CD4-positive, alpha-beta T cell (primary cell): ENCODE data around the gene TTLL8. TPM values are rescaled to one million over a fixed set of nuclear protein-coding genes. Genes with fewer than 3 reads are reported as not detected.

Experiments
- ATAC-seq: fragments of 200-7000 bp; cut with Tn5 transposase; one replicate; pipeline ENCODE4 v1.10.0; 2022; ENCODE audit warnings: mild to moderate bottlenecking; ENCODE audit not compliant: poor library complexity
- CTCF ChIA-PET: fragments of 350-600 bp; sonication (Branson Sonifier 250); formaldehyde crosslinking; loops from one replicate; lab custom pipeline; 2021; ENCODE audit warnings: antibody characterized with exemption, inconsistent platforms; lab: Charles Lee
- POLR2A ChIA-PET: fragments of 350-600 bp; sonication (Branson Sonifier 250); formaldehyde crosslinking; loops from one replicate; lab custom pipeline; 2021; ENCODE audit warnings: antibody characterized with exemption, inconsistent platforms; lab: Charles Lee
- DNase-seq, 14 experiments: peaks; one replicate each; pipeline ENCODE4 v3.0.0-alpha.2; 2013 to 2020; ENCODE audit warnings: mixed read lengths in 2 of 14
- H3K27ac ChIP-seq, 2 donors: one replicate each; pipeline versions ENCODE4 v1.5.1 to v1.7.0; 2013; ENCODE audit warnings: low read length in 2 of 2, low read depth in 1 of 2, mild to moderate bottlenecking in 1 of 2
- H3K27me3 ChIP-seq, 2 experiments: 1 replicate in 1 of 2; 2 replicates in 1 of 2; pipeline versions ENCODE4 v1.6.1 to v1.7.0; 2013; ENCODE audit warnings: low read length in 2 of 2, control low read depth in 1 of 2, mild to moderate bottlenecking in 1 of 2, moderate library complexity in 1 of 2; ENCODE audit not compliant: insufficient read depth in 2 of 2, control insufficient read depth in 1 of 2
- H3K36me3 ChIP-seq: one replicate; pipeline ENCODE4 v1.6.1; 2013; ENCODE audit warnings: low read length, control low read depth; ENCODE audit not compliant: insufficient read depth
- H3K4me1 ChIP-seq: one replicate; pipeline ENCODE4 v1.6.1; 2013; ENCODE audit warnings: low read length, control low read depth; ENCODE audit not compliant: insufficient read depth
- H3K4me3 ChIP-seq: one replicate; pipeline ENCODE4 v1.5.1; 2013; ENCODE audit warnings: mild to moderate bottlenecking, low read length, moderate library complexity
- H3K9me3 ChIP-seq, 2 experiments: 1 replicate in 1 of 2; 2 replicates in 1 of 2; pipeline versions ENCODE4 v1.6.1 to v1.7.0; 2013; ENCODE audit warnings: low read length in 2 of 2, mild to moderate bottlenecking in 2 of 2, control low read depth in 1 of 2, moderate library complexity in 1 of 2; ENCODE audit not compliant: control insufficient read depth in 1 of 2, insufficient read depth in 1 of 2
- H3K27ac Mint-ChIP-seq: one replicate; pipeline ENCODE4 v1.8.0; 2020; ENCODE audit warnings: mixed read lengths
- H3K27me3 Mint-ChIP-seq: one replicate; pipeline ENCODE4 v1.8.0; 2021; ENCODE audit warnings: mixed read lengths
- H3K36me3 Mint-ChIP-seq: one replicate; pipeline ENCODE4 v1.8.0; 2021; ENCODE audit warnings: low read depth, mixed read lengths
- H3K4me1 Mint-ChIP-seq: one replicate; pipeline ENCODE4 v1.8.0; 2021; ENCODE audit warnings: low read depth, mixed read lengths
- H3K4me3 Mint-ChIP-seq: one replicate; pipeline ENCODE4 v1.8.0; 2020; ENCODE audit warnings: mild to moderate bottlenecking, mixed read lengths
- H3K9me3 Mint-ChIP-seq: one replicate; pipeline ENCODE4 v1.8.0; 2020; ENCODE audit warnings: mixed read lengths
- CTCF ChIP-seq: fragments of 200-600 bp; IDR thresholded peaks from one replicate; pipeline ENCODE4 v1.8.0; 2022; ENCODE audit warnings: antibody characterized with exemption, mild to moderate bottlenecking
- intact Hi-C, 2 experiments: fragments of 100-400 bp; cut with DNase I in 1 of 2; cut with micrococcal nuclease in 1 of 2; formaldehyde crosslinking; loops; one replicate each; pipeline versions ENCODE4 v1.15.1 to v1.9.0; 2023 to 2025; cut with DNase I, micrococcal nuclease
- total RNA-seq, 174 experiments: library from RNA in 2 of 174; stranded (reverse) in 2 of 174; gene quantifications; one replicate each; pipeline ENCODE4 v1.2.3 and lab custom pipeline; 2021 to 2026

Gene TTLL8
- total RNA-seq, 2 experiments from 2014 or later: not detected

GRCh38 chr22:50104141-50104544 is 46.0 kb upstream of the TTLL8 start:
- peaks cover 0 to 2% of the 10 kb centered on the region in 2 experiments for H3K27me3 ChIP-seq
- POLR2A ChIA-PET: no interaction called here

GRCh38 chr22:50102946-50103345 is 44.8 kb upstream of the TTLL8 start:
- Mint-ChIP-seq H3K4me3 (no peak overlapping the region), H3K4me1 (peaks cover 7% of the 10 kb centered on the region), H3K9me3 (no peaks in the 10 kb centered on the region), H3K27ac (no peak overlapping the region), H3K36me3 (no peaks in the 10 kb centered on the region), H3K27me3 (peaks cover 19% of the 10 kb centered on the region)
- ATAC-seq: no peak
- no peak for DNase-seq
- no peak for TF ChIP-seq CTCF
- Histone ChIP-seq H3K27me3 (no peaks in the 10 kb centered on the region), H3K27ac (no peak overlapping the region), H3K9me3 (no peaks in the 10 kb centered on the region), H3K36me3 (no peaks in the 10 kb centered on the region), H3K4me1 (peaks cover 4% of the 10 kb centered on the region), H3K4me3 (no peak overlapping the region)
- CTCF ChIA-PET: no interaction called here
- POLR2A ChIA-PET: no interaction called here
- intact Hi-C loops: no loop called here

More at GRCh38 chr22:50104141-50104544, 46.0 kb upstream of the TTLL8 start:
- DNase-seq (no peak), ATAC-seq (no peak)
- intact Hi-C loops: no loop called here
- Histone ChIP-seq H3K36me3 (no peaks in the 10 kb centered on the region), H3K4me1 (peaks cover 4% of the 10 kb centered on the region), H3K27ac (no peak overlapping the region), H3K4me3 (no peak overlapping the region), H3K9me3 (no peaks in the 10 kb centered on the region)
- H3K27ac Mint-ChIP-seq: no peak overlapping the region
- H3K36me3 Mint-ChIP-seq: no peaks in the 10 kb centered on the region
- H3K4me1 Mint-ChIP-seq: peaks cover 7% of the 10 kb centered on the region
- no peak for TF ChIP-seq CTCF
- no peak overlapping the region for H3K4me3 Mint-ChIP-seq
- H3K9me3 Mint-ChIP-seq: no peaks in the 10 kb centered on the region
- CTCF ChIA-PET: no interaction called here
- H3K27me3 Mint-ChIP-seq: peaks cover 9% of the 10 kb centered on the region

- ChIA-PET POLR2A (no interaction called here), CTCF (no interaction called here)
- ATAC-seq (no peak), DNase-seq (no peak)
- Mint-ChIP-seq H3K4me1 (peaks cover 7% of the 10 kb centered on the region), H3K27ac (no peak overlapping the region), H3K9me3 (no peaks in the 10 kb centered on the region), H3K4me3 (no peak overlapping the region), H3K36me3 (no peaks in the 10 kb centered on the region), H3K27me3 (peaks cover 23% of the 10 kb centered on the region)
- H3K4me3 ChIP-seq: no peak overlapping the region
- no peaks in the 10 kb centered on the region for H3K27me3 ChIP-seq
- H3K4me1 ChIP-seq: peaks cover 4% of the 10 kb centered on the region
- no peaks in the 10 kb centered on the region for H3K36me3 ChIP-seq
- intact Hi-C loops: no loop called here
- no peak for TF ChIP-seq CTCF
- H3K9me3 ChIP-seq: no peaks in the 10 kb centered on the region
- no peak overlapping the region for H3K27ac ChIP-seq
Observed at GRCh38 chr22:50101870-50102565, 43.9 kb upstream of the TTLL8 start.
